ENCODE results near the gene SH2D4B.

GRCh38 chr10:80504897-80505465 lies 32.7 kb upstream of the SH2D4B start:
- no peak for TF ChIP-seq CTCF (IDR thresholded peaks at IDR 0.05; ENCODE audit: extremely low read depth in 1 of 2, insufficient read depth in 1 of 2, low read depth in 1 of 2, low read length in 2 of 2)
- no peak for TF ChIP-seq POLR2A (IDR thresholded peaks at IDR 0.05; ENCODE audit: low read depth, low read length)
- TF ChIP-seq, protein P1, sequence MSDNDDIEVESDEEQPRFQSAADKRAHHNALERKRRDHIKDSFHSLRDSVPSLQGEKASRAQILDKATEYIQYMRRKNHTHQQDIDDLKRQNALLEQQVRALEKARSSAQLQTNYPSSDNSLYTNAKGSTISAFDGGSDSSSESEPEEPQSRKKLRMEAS (IDR thresholded peaks at IDR 0.05; ENCODE audit: insufficient read depth, insufficient read length) = no peak
- no peak for TF ChIP-seq EZH2 (IDR thresholded peaks at IDR 0.05; ENCODE audit: borderline replicate concordance, low read depth, low read length, severe bottlenecking)
- no peak for TF ChIP-seq POLR2AphosphoS5 (IDR thresholded peaks at IDR 0.05; ENCODE audit: insufficient read depth, low read depth, low read length)
- no peak for TF ChIP-seq JUN (IDR thresholded peaks at IDR 0.05; ENCODE audit: borderline replicate concordance, insufficient read depth, insufficient read length, low read depth)

Measured in endothelial cell of umbilical vein (primary cell).